GM10266 (cell line): ENCODE measurements around the gene GINM1.

Experiments
- DNase-seq: peaks from one replicate; pipeline ENCODE4 v3.0.0; 2012; ENCODE audit errors: extremely low spot score
- CTCF ChIP-seq: IDR thresholded peaks from 2 replicates; pipeline ENCODE4 v1.5.1; 2012; ENCODE audit warnings: mild to moderate bottlenecking, low read depth; ENCODE audit not compliant: control insufficient read depth, insufficient read depth; ENCODE audit errors: missing control alignments

The GINM1 gene

DNA sequence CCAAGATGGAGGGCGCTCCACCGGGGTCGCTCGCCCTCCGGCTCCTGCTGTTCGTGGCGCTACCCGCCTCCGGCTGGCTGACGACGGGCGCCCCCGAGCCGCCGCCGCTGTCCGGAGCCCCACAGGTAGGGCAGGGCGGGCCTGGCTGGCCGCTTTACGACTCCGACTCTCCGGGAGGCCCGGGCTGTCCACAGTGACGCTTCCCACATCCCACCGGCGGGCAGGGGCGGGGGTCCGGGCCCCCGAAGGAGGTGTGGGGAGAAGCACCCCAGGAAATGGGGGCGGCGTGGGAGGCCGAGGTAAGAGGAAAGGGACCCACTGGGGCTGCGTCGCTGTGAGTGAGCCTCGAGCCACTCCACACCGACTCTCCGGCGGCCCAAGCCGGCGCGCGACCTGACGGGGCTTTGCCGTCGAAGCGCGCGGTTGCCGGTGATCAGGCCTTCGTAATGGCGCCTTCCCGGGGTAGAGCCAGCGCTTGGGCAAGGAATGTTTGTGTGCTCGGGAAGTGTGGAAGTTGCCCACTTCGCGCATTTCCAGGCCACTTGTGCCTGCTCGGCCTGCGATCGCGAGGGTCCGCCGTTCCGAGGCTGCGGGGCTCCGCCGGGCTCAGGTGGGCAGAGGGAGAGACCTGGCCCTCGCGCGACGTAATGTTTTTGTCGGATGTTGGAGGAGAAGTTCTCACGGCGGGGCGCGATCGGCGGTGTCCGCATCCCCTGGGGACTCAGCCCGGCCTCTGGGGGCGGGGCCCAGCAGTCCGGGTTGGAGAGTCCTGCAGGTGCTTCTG lies 427 bp downstream of the GINM1 start:
- peak; percentile 30 for DNase-seq

GRCh38 chr6:149567194-149567586 lies 1.0 kb downstream of the GINM1 start:
- TF ChIP-seq CTCF = no peak
- peak; percentile 29 for DNase-seq

More for the DNA sequence above, 427 bp downstream of the GINM1 start:
- TF ChIP-seq CTCF = no peak

GRCh38 chr6:149567945-149568585 lies 1.9 kb downstream of the GINM1 start:
- TF ChIP-seq CTCF = no peak
- DNase-seq = peak; percentile 28

DNA sequence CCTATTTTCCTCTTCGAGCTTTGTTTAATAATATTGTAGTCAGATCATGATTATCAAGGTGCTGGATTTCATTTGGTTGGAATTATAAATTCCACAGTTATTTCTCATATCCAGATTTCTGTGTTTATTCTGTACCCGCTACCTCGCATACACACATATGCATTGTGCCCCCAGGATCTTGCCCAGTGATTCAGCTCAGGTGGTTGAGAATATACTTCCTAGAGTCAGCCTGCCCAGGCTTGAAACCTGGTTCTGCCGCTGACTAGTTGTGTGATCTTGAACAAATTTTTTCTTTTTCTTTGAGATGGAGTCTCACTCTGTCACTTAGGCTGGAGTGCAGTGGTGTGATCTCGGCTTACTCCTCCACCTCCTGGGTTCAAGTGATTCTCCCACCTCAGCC lies 14.7 kb downstream of the GINM1 start:
- DNase-seq = no peak
- no peak for TF ChIP-seq CTCF

GRCh38 chr6:149581349-149581748 lies 15.2 kb downstream of the GINM1 start:
- TF ChIP-seq CTCF = no peak
- DNase-seq = no peak

- TF ChIP-seq CTCF = no peak
- no peak for DNase-seq
These were observed 20.0 kb downstream of the GINM1 start for GRCh38 chr6:149586149-149586548.

DNA sequence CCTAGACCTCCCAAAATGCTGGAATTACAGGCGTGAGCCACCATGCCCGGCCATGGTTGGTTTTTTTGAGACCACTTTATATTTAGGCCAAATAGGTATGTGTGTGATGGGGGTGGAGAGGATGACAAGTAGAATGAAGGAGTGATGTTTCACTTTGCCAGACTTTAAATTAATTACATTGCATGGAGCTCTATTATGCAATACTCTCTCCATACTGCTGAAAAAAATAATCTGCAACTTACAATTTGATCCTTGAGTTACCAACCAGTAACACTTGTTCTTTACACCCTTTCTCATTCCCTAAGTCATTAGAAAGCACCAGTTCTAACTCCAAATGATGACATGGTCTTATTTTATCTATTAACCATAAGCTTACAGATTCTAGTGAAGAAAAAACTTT lies 26.8 kb downstream of the GINM1 start:
- TF ChIP-seq CTCF = no peak

More for the DNA sequence above, 26.8 kb downstream of the GINM1 start:
- no peak for DNase-seq
